HEK293 (cell line): ENCODE measurements around the gene FGD3.

Experiments used
- CTCF ChIA-PET: fragments of 350-600 bp; formaldehyde crosslinking; extraction: SDS; loops from one replicate; lab custom pipeline; 2021; ENCODE audit warnings: antibody characterized with exemption; lab: Yijun Ruan, JAX
- POLR2A ChIA-PET: fragments of 300-600 bp; formaldehyde crosslinking; extraction: SDS; loops from one replicate; lab custom pipeline; 2020; ENCODE audit warnings: antibody characterized with exemption, inconsistent platforms; lab: Yijun Ruan, JAX
- H3K27ac ChIP-seq: fragments of 200-500 bp; sonication (Bioruptor generic); 2 replicates; pipeline ENCODE4 v1.5.1; 2014; ENCODE audit warnings: low read depth, low read length, control low read depth, inconsistent platforms; ENCODE audit errors: extremely low read depth
- H3K36me3 ChIP-seq, 2 experiments: fragments of 200-500 bp in 1 of 2; sonication (Bioruptor generic) in 1 of 2; 1 replicate in 1 of 2; 2 replicates in 1 of 2; pipeline ENCODE4 v1.5.1; 2014 to 2017; ENCODE audit warnings: inconsistent platforms in 2 of 2, low read length in 2 of 2; ENCODE audit not compliant: control insufficient read depth in 2 of 2, insufficient read depth in 1 of 2
- H3K4me1 ChIP-seq: fragments of 200-500 bp; sonication (Bioruptor generic); 2 replicates; pipeline ENCODE4 v1.5.1; 2014; ENCODE audit warnings: mild to moderate bottlenecking, low read length, inconsistent platforms; ENCODE audit not compliant: control insufficient read depth, insufficient read depth
- H3K4me3 ChIP-seq: 2 replicates; pipeline ENCODE4 v1.5.1; 2011; ENCODE audit warnings: low read depth, mild to moderate bottlenecking, control low read depth, low read length, moderate library complexity
- H3K9me3 ChIP-seq: fragments of 200-500 bp; sonication (Bioruptor generic); 2 replicates; pipeline ENCODE4 v1.5.1; 2014; ENCODE audit warnings: low read depth, low read length, inconsistent platforms; ENCODE audit not compliant: control insufficient read depth, insufficient read depth
- ELK4 ChIP-seq: IDR thresholded peaks from 2 replicates; pipeline ENCODE4 v1.6.1; 2011; ENCODE audit warnings: mild to moderate bottlenecking, low read depth, low read length, borderline replicate concordance
- FEZF1 ChIP-seq: fragments of 450-650 bp; formaldehyde crosslinking; IDR thresholded peaks from 2 replicates; pipeline ENCODE4 v1.5.1; 2016; ENCODE audit warnings: missing biosample characterization, missing genetic modification characterization
- HOXD13 ChIP-seq: sonication (generic); formaldehyde crosslinking; IDR thresholded peaks from 2 replicates; pipeline ENCODE4 v1.8.0; 2022; ENCODE audit warnings: missing genetic modification reagents, borderline replicate concordance
- INSM2 ChIP-seq: fragments of 450-650 bp; formaldehyde crosslinking; IDR thresholded peaks from 2 replicates; pipeline ENCODE4 v1.5.1; 2016; ENCODE audit warnings: missing biosample characterization, missing genetic modification characterization
- MYNN ChIP-seq: fragments of 450-650 bp; formaldehyde crosslinking; IDR thresholded peaks from 2 replicates; pipeline ENCODE4 v1.5.1; 2016; ENCODE audit warnings: missing biosample characterization, missing genetic modification characterization, borderline replicate concordance
- REST ChIP-seq: fragments of 450-650 bp; formaldehyde crosslinking; IDR thresholded peaks from 2 replicates; pipeline ENCODE4 v1.5.1; 2016; ENCODE audit warnings: missing biosample characterization, missing genetic modification characterization
- ZBTB1 ChIP-seq: fragments of 450-650 bp; formaldehyde crosslinking; IDR thresholded peaks from 2 replicates; pipeline ENCODE4 v1.5.1; 2016; ENCODE audit warnings: missing biosample characterization, missing genetic modification characterization
- ZIC2 ChIP-seq: fragments of 450-650 bp; formaldehyde crosslinking; IDR thresholded peaks from 2 replicates; pipeline ENCODE4 v1.5.1; 2016; ENCODE audit warnings: missing biosample characterization, missing genetic modification characterization
- ZNF157 ChIP-seq: fragments of 450-650 bp; formaldehyde crosslinking; IDR thresholded peaks from 2 replicates; pipeline ENCODE4 v1.5.1; 2016; ENCODE audit warnings: missing biosample characterization, missing genetic modification characterization
- ZNF169 ChIP-seq: fragments of 450-650 bp; formaldehyde crosslinking; IDR thresholded peaks from 2 replicates; pipeline ENCODE4 v1.5.1; 2016; ENCODE audit warnings: missing biosample characterization, missing genetic modification characterization
- ZNF24 ChIP-seq: fragments of 450-650 bp; formaldehyde crosslinking; IDR thresholded peaks from 2 replicates; pipeline ENCODE4 v1.5.1; 2016; ENCODE audit warnings: missing biosample characterization, missing genetic modification characterization
- ZNF324 ChIP-seq: fragments of 450-650 bp; formaldehyde crosslinking; IDR thresholded peaks from 2 replicates; pipeline ENCODE4 v1.5.1; 2016; ENCODE audit warnings: missing biosample characterization, missing genetic modification characterization
- ZNF398 ChIP-seq: fragments of 450-650 bp; formaldehyde crosslinking; IDR thresholded peaks from 2 replicates; pipeline ENCODE4 v1.5.1; 2017; ENCODE audit warnings: missing biosample characterization, missing genetic modification characterization
- ZNF473 ChIP-seq: fragments of 450-650 bp; formaldehyde crosslinking; IDR thresholded peaks from 2 replicates; pipeline ENCODE4 v1.5.1; 2017; ENCODE audit warnings: missing biosample characterization, missing genetic modification characterization
- ZNF548 ChIP-seq: fragments of 450-650 bp; formaldehyde crosslinking; IDR thresholded peaks from 2 replicates; pipeline ENCODE4 v1.5.1; 2016; ENCODE audit warnings: missing biosample characterization, missing genetic modification characterization
- ZNF558 ChIP-seq: fragments of 450-650 bp; formaldehyde crosslinking; IDR thresholded peaks from 2 replicates; pipeline ENCODE4 v1.5.1; 2016; ENCODE audit warnings: missing biosample characterization, missing genetic modification characterization
- ZNF571 ChIP-seq: fragments of 450-650 bp; formaldehyde crosslinking; IDR thresholded peaks from 2 replicates; pipeline ENCODE4 v1.5.0; 2017; ENCODE audit warnings: missing biosample characterization, missing genetic modification characterization
- ZNF600 ChIP-seq: fragments of 450-650 bp; formaldehyde crosslinking; IDR thresholded peaks from 2 replicates; pipeline ENCODE4 v1.5.1; 2016; ENCODE audit warnings: missing biosample characterization, missing genetic modification characterization
- ZNF785 ChIP-seq: fragments of 450-650 bp; formaldehyde crosslinking; IDR thresholded peaks from 2 replicates; pipeline ENCODE4 v1.5.1; 2016; ENCODE audit warnings: missing biosample characterization, missing genetic modification characterization
- ZNF843 ChIP-seq: fragments of 450-650 bp; formaldehyde crosslinking; IDR thresholded peaks from 2 replicates; pipeline ENCODE4 v1.5.1; 2016; ENCODE audit warnings: missing biosample characterization, missing genetic modification characterization

The FGD3 gene

GRCh38 chr9:93024986-93025630 lies 77.8 kb downstream of the FGD3 start:
- no peak overlapping the region for H3K4me3 ChIP-seq
- no peak overlapping the region for H3K27ac ChIP-seq
- no peak for TF ChIP-seq ZNF324
- TF ChIP-seq ZNF398 (tag by site-specific recombination) = no peak
- no peak for TF ChIP-seq FEZF1 (tag by site-specific recombination)
- no peak for TF ChIP-seq ZNF169 (tag by site-specific recombination)
- TF ChIP-seq REST (tag by site-specific recombination) = no peak
- TF ChIP-seq ZNF157 = no peak
- no peak for TF ChIP-seq ELK4
- no peak for TF ChIP-seq ZNF24 (tag by site-specific recombination)
- TF ChIP-seq ZNF600 (tag by site-specific recombination) = no peak
- no peak for TF ChIP-seq ZNF473
- no peak for TF ChIP-seq MYNN (tag by site-specific recombination)
- no peak for TF ChIP-seq ZNF785 (tag by site-specific recombination)
- no peak for TF ChIP-seq ZNF571 (tag by site-specific recombination)
- no peak for TF ChIP-seq ZNF843
- TF ChIP-seq ZNF548 (tag by site-specific recombination) = no peak
- TF ChIP-seq HOXD13 (CRISPR knock-in tag) = no peak
- no peak for TF ChIP-seq ZBTB1 (tag by site-specific recombination)
- CTCF ChIA-PET = interaction anchor here (1.4 kb wide), 1 partner anchor 22 kb away, joined by 3 read pairs; no protein-coding TSS in a partner anchor
- POLR2A ChIA-PET = interaction anchor here (0.6 kb wide), 1 partner anchor 1366 kb away, joined by 3 read pairs; no protein-coding TSS in a partner anchor
- H3K9me3 ChIP-seq = no peaks in the 10 kb centered on the region
- no peaks in the 10 kb centered on the region for H3K4me1 ChIP-seq
- no peaks in the 10 kb centered on the region for H3K36me3 ChIP-seq

- no peak for TF ChIP-seq MYNN (tag by site-specific recombination)
- TF ChIP-seq ZNF558 = no peak
- TF ChIP-seq ZIC2 (tag by site-specific recombination) = peak; percentile 67
- no peak for TF ChIP-seq INSM2 (tag by site-specific recombination)
- POLR2A ChIA-PET = interaction anchor here (0.6 kb wide), 1 partner anchor 1365 kb away, joined by 3 read pairs; no protein-coding TSS in a partner anchor
- Histone ChIP-seq H3K36me3 (no peaks in the 10 kb centered on the region), H3K27ac (no peak overlapping the region), H3K9me3 (no peaks in the 10 kb centered on the region), H3K4me3 (no peak overlapping the region), H3K4me1 (no peaks in the 10 kb centered on the region)
- CTCF ChIA-PET = interaction anchor here (1.4 kb wide), 1 partner anchor 22 kb away, joined by 3 read pairs; no protein-coding TSS in a partner anchor
These were observed 78.4 kb downstream of the FGD3 start for GRCh38 chr9:93025736-93026135.
